IMR-90 (cell line): ENCODE results near the gene ZRANB3. TPM values are rescaled to one million over a fixed set of nuclear protein-coding genes. Genes with fewer than 3 reads are reported as not detected.

Source experiments
- ATAC-seq: fragments of 200-7000 bp; cut with Tn5 transposase; 2 replicates; pipeline ENCODE4 v1.9.1; 2020; ENCODE audit warnings: low read depth, mild to moderate bottlenecking, moderate library complexity
- BruUV-seq: library from RNA; stranded (reverse); fragments of 400-500 nt; replicated peaks from 2 replicates; lab custom pipeline; 2021; lab: Mats Ljungman, UMichigan
- CTCF ChIA-PET: fragments of 300-600 bp; formaldehyde crosslinking; extraction: SDS; loops from one replicate; lab custom pipeline; 2021; ENCODE audit warnings: antibody characterized with exemption; lab: Yijun Ruan, JAX
- POLR2A ChIA-PET: fragments of 300-600 bp; sonication (Branson Sonifier 250); formaldehyde crosslinking; loops from one replicate; lab custom pipeline; 2022; ENCODE audit warnings: antibody characterized with exemption; ENCODE audit not compliant: unreplicated experiment; lab: Charles Lee
- DNase-seq: peaks from one replicate; pipeline ENCODE4 v3.0.0; 2013
- H2AFZ ChIP-seq: replicated peaks from 2 replicates; pipeline ENCODE3; 2013; ENCODE audit warnings: low read length, mild to moderate bottlenecking; ENCODE audit not compliant: poor library complexity
- H2AK5ac ChIP-seq: 2 replicates; pipeline ENCODE4 v1.6.1; 2013; ENCODE audit warnings: low read depth, low read length, inconsistent platforms
- H2AK9ac ChIP-seq: replicated peaks from 2 replicates; pipeline ENCODE3; 2013; ENCODE audit warnings: mild to moderate bottlenecking, low read depth, low read length, moderate library complexity; ENCODE audit not compliant: poor library complexity
- H2BK120ac ChIP-seq: 2 replicates; pipeline ENCODE4 v1.6.1; 2013; ENCODE audit warnings: low read depth, low read length, inconsistent platforms
- H2BK15ac ChIP-seq: 3 replicates; pipeline ENCODE4 v1.6.1; 2013; ENCODE audit warnings: low read depth, low read length, inconsistent platforms
- H2BK20ac ChIP-seq: 2 replicates; pipeline ENCODE4 v1.6.1; 2013; ENCODE audit warnings: low read depth, mild to moderate bottlenecking, inconsistent platforms, low read length, moderate library complexity
- H2BK5ac ChIP-seq: 2 replicates; pipeline ENCODE4 v1.6.1; 2013; ENCODE audit warnings: mild to moderate bottlenecking, low read depth, low read length, inconsistent platforms; ENCODE audit not compliant: poor library complexity, severe bottlenecking
- H3K14ac ChIP-seq: replicated peaks from 2 replicates; pipeline ENCODE4 v1.6.1; 2013; ENCODE audit warnings: low read depth, low read length, inconsistent platforms
- H3K18ac ChIP-seq: 2 replicates; pipeline ENCODE4 v1.6.1; 2013; ENCODE audit warnings: low read depth, low read length, control low read depth
- H3K23ac ChIP-seq: 2 replicates; pipeline ENCODE4 v1.6.1; 2013; ENCODE audit warnings: low read depth, low read length, inconsistent platforms
- H3K27ac ChIP-seq: 2 replicates; pipeline ENCODE4 v1.5.1; 2013; ENCODE audit warnings: mild to moderate bottlenecking, control low read depth, low read length; ENCODE audit not compliant: insufficient read depth
- H3K27me3 ChIP-seq: 2 replicates; pipeline ENCODE4 v1.6.1; 2013; ENCODE audit warnings: low read length; ENCODE audit not compliant: control insufficient read depth, insufficient read depth
- H3K36me3 ChIP-seq: 2 replicates; pipeline ENCODE4 v1.6.1; 2013; ENCODE audit warnings: low read length, mixed read lengths; ENCODE audit not compliant: control insufficient read depth, insufficient read depth
- H3K4ac ChIP-seq: 2 replicates; pipeline ENCODE4 v1.6.1; 2013; ENCODE audit warnings: low read depth, low read length, inconsistent platforms
- H3K4me1 ChIP-seq: 2 replicates; pipeline ENCODE4 v1.6.1; 2013; ENCODE audit warnings: low read length, mixed read lengths; ENCODE audit not compliant: control insufficient read depth, insufficient read depth
- H3K4me2 ChIP-seq: 2 replicates; pipeline ENCODE4 v1.6.1; 2013; ENCODE audit warnings: low read depth, mild to moderate bottlenecking, control low read depth, low read length, moderate library complexity
- H3K4me3 ChIP-seq: 2 replicates; pipeline ENCODE4 v1.5.1; 2013; ENCODE audit warnings: low read depth, mild to moderate bottlenecking, control low read depth, low read length, moderate library complexity; ENCODE audit not compliant: insufficient read depth
- H3K56ac ChIP-seq: 2 replicates; pipeline ENCODE4 v1.6.1; 2013; ENCODE audit warnings: low read length, inconsistent platforms; ENCODE audit not compliant: insufficient read depth; ENCODE audit errors: extremely low read depth
- H3K79me1 ChIP-seq, 2 experiments: 2 replicates each; pipeline ENCODE4 v1.6.1; 2013; ENCODE audit warnings: low read length in 2 of 2, inconsistent platforms in 1 of 2, low read depth in 1 of 2
- H3K9ac ChIP-seq: 2 replicates; pipeline ENCODE4 v1.6.1; 2013; ENCODE audit warnings: low read depth, low read length, control low read depth
- H3K9me1 ChIP-seq: 2 replicates; pipeline ENCODE4 v1.6.1; 2013; ENCODE audit warnings: low read length, inconsistent platforms; ENCODE audit not compliant: insufficient read depth
- H3K9me3 ChIP-seq: 2 replicates; pipeline ENCODE4 v1.6.1; 2013; ENCODE audit warnings: low read length; ENCODE audit not compliant: control insufficient read depth, insufficient read depth
- H4K20me1 ChIP-seq: 2 replicates; pipeline ENCODE4 v1.6.1; 2013; ENCODE audit warnings: low read length, inconsistent platforms; ENCODE audit not compliant: insufficient read depth
- H4K5ac ChIP-seq: 2 replicates; pipeline ENCODE4 v1.6.1; 2013; ENCODE audit warnings: mild to moderate bottlenecking, low read depth, low read length, control low read depth
- H4K8ac ChIP-seq, 2 experiments: 2 replicates each; pipeline ENCODE4 v1.6.1; 2013; ENCODE audit warnings: low read depth in 2 of 2, low read length in 2 of 2, control low read depth in 1 of 2, inconsistent platforms in 1 of 2
- H4K91ac ChIP-seq: 2 replicates; pipeline ENCODE4 v1.6.1; 2013; ENCODE audit warnings: low read depth, low read length, inconsistent platforms; ENCODE audit not compliant: insufficient read depth
- CEBPB ChIP-seq: IDR thresholded peaks from 2 replicates; pipeline ENCODE4 v1.6.1; 2012; ENCODE audit warnings: low read depth, low read length, improper control_type of control experiment
- MAFK ChIP-seq: IDR thresholded peaks from 2 replicates; pipeline ENCODE4 v1.6.1; 2012; ENCODE audit warnings: low read depth, low read length, improper control_type of control experiment
- WGBS, 2 experiments: methylation state at CpG; one replicate each; pipeline versions ENCODE4 v1.1.5 to v1.1.7; 2013; ENCODE audit warnings: missing lambda C conversion rate in 2 of 2; ENCODE audit not compliant: insufficient read length in 1 of 2; ENCODE audit errors: extremely low coverage in 2 of 2; 5-methylcytosine and 5-hydroxymethylcytosine counted together
- dilution Hi-C: fragments of 300-500 bp; cut with HindIII; formaldehyde crosslinking; loops from one replicate; pipeline ENCODE4 v1.14.3; 2018; ENCODE audit warnings: low sequenced_read_pairs; ENCODE audit not compliant: unreplicated experiment
- in situ Hi-C: fragments of 300-500 bp; cut with MboI; formaldehyde crosslinking; loops from 3 replicates; pipeline ENCODE4 v1.14.3; 2019; ENCODE audit warnings: low sequenced_read_pairs, inconsistent platforms, mixed read lengths
- intact Hi-C: fragments of 100-400 bp; cut with micrococcal nuclease; formaldehyde crosslinking; loops from 2 replicates; pipeline ENCODE4 v1.10.0; 2022
- polyA plus RNA-seq, 3 experiments: library from polyadenylated mRNA; depleted of rRNA; stranded (reverse); fragments of >200 nt; gene quantifications; 2 replicates each; pipeline ENCODE4 v1.2.3, GENCODE V29; 2012; ENCODE audit warnings: low replicate concordance in 1 of 3
- total RNA-seq: library from RNA; depleted of rRNA; stranded (reverse); fragments of >200 nt; gene quantifications from 2 replicates; pipeline ENCODE4 v1.2.3, GENCODE V29; 2012

The ZRANB3 gene
- total and polyA plus RNA-seq, 2 of the 4 experiments (the other 2 are of a cell fraction) = 3.4 to 9.3 TPM

DNA sequence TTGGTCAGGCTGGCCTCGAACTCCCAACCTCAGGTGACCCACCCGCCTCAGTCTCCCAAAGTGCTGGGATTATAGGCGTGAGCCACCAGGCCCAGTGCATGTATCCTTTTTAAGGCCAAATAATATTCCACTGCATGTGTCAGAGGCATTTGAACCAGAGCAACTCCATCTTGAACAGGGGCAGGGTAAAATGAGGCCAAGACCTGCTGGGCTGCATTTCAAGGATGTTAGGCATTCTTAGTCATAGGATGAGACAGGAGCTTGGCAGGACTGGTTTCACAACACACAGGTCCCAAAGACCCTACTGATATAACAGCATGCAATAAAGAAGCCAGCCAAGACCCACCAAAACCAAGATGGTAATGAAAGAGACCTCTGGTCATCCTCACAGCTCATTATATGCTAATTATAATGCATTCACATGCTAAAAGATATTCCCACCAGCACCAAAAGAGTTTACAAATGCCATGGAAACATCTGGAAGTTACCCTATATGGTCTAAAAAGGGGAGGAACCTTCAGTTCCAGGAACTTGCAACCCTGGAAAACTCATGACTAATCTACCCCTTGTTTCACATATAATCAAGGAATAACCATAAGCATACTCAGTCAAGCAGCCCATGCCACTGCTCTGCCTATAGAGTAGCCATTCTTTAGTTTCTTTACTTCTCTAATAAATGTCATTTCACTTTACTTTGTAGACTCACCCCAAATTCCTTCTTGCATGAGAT, 274.3 kb downstream of the ZRANB3 start:
- intact Hi-C loops (loop anchor here (10.0 kb wide), 1 partner anchor 612 kb away; no protein-coding TSS in a partner anchor), in situ Hi-C loops (no loop called here), dilution Hi-C loops (no loop called here)
- H3K4me3 ChIP-seq = no peak overlapping the region
- WGBS, 2 experiments = no CpG with 5 or more reads among the region's 3 CpGs
- no peak overlapping the region for H2BK15ac ChIP-seq
- no peak overlapping the region for H3K18ac ChIP-seq
- no peaks in the 10 kb centered on the region for H4K20me1 ChIP-seq
- H2AFZ ChIP-seq = no peak overlapping the region
- no peaks in the 10 kb centered on the region for H3K27me3 ChIP-seq
- no peaks in the 10 kb centered on the region for H3K36me3 ChIP-seq
- no peak overlapping the region for H3K14ac ChIP-seq
- H4K91ac ChIP-seq = no peak overlapping the region
- H3K4ac ChIP-seq = no peak overlapping the region
- H3K9me1 ChIP-seq = no peaks in the 10 kb centered on the region
- POLR2A ChIA-PET = no interaction called here
- H2BK120ac ChIP-seq = no peak overlapping the region
- DNase-seq = peak; percentile 57
- H3K4me1 ChIP-seq = no peaks in the 10 kb centered on the region
- no peak overlapping the region for H3K9ac ChIP-seq
- H2BK20ac ChIP-seq = no peak overlapping the region
- H3K9me3 ChIP-seq = no peaks in the 10 kb centered on the region
- H3K79me1 ChIP-seq = no peaks in the 10 kb centered on the region
- TF ChIP-seq CEBPB (peak; percentile 44; the same call in 1 of the 2 replicates), MAFK (no peak)
- no peak overlapping the region for H3K23ac ChIP-seq
- H3K4me2 ChIP-seq = no peak overlapping the region
- no peak overlapping the region for H2AK5ac ChIP-seq
- no peak overlapping the region for H3K27ac ChIP-seq
- H4K5ac ChIP-seq = no peak overlapping the region
- H3K56ac ChIP-seq = no peak overlapping the region
- no peak overlapping the region for H4K8ac ChIP-seq
- CTCF ChIA-PET = no interaction called here
- H2AK9ac ChIP-seq = no peak overlapping the region
- no TSS peak for BruUV-seq
- ATAC-seq = peak; percentile 48
- no peak overlapping the region for H2BK5ac ChIP-seq
